ENCODE measurements around the gene AGRN. TPM values are rescaled to one million over a fixed set of nuclear protein-coding genes. Genes with fewer than 3 reads are reported as not detected.
"Not testable (repeated sequence)": the region's sequence is repeated elsewhere in the genome, so short reads cannot be mapped to it uniquely, and the experiment has no call there.

Gene AGRN
- total RNA-seq, 4 donors from 2014 or later: 50.6 to 84.8 (median 71.1) TPM

GRCh38 chr1:982765-983436, 37.0 kb upstream of the AGRN start:
- no peak for DNase-seq (ENCODE audit: low spot score in 2 of 2)
- no peak for TF ChIP-seq POLR2A (IDR thresholded peaks at IDR 0.05)
- TF ChIP-seq EP300 (IDR thresholded peaks at IDR 0.05): no peak
- TF ChIP-seq CTCF (IDR thresholded peaks at IDR 0.05): no peak
- no peak for TF ChIP-seq POLR2AphosphoS5 (IDR thresholded peaks at IDR 0.05)
- no peak overlapping the region for H3K4me3 ChIP-seq
- 70% methylated on average over 18 of the region's 43 CpGs for WGBS
- no peak overlapping the region for H3K27ac ChIP-seq
- peaks cover 72% of the 10 kb centered on the region for H3K27me3 ChIP-seq
- H3K36me3 ChIP-seq: no peaks in the 10 kb centered on the region
- H3K4me1 ChIP-seq: peaks cover 11% of the 10 kb centered on the region
- no peaks in the 10 kb centered on the region for H3K9me3 ChIP-seq

GRCh38 chr1:983798-984475, 36.0 kb upstream of the AGRN start:
- no peaks in the 10 kb centered on the region for H3K9me3 ChIP-seq
- peaks cover 11% of the 10 kb centered on the region for H3K4me1 ChIP-seq
- no peaks in the 10 kb centered on the region for H3K36me3 ChIP-seq
- H3K27me3 ChIP-seq: peaks cover 67% of the 10 kb centered on the region
- no peak overlapping the region for H3K27ac ChIP-seq
- H3K4me3 ChIP-seq: no peak overlapping the region
- no peak for DNase-seq (ENCODE audit: low spot score in 2 of 2)
- no peak for TF ChIP-seq POLR2AphosphoS5 (IDR thresholded peaks at IDR 0.05)
- TF ChIP-seq EP300 (IDR thresholded peaks at IDR 0.05): no peak
- TF ChIP-seq POLR2A (IDR thresholded peaks at IDR 0.05): no peak
- TF ChIP-seq CTCF (IDR thresholded peaks at IDR 0.05): peak; percentile 27 to 95
- WGBS: 29% methylated on average over 17 of the region's 29 CpGs

- no peak for DNase-seq (ENCODE audit: low spot score in 2 of 2)
- Histone ChIP-seq H3K36me3 (no peaks in the 10 kb centered on the region), H3K27me3 (peaks cover 62% of the 10 kb centered on the region), H3K4me1 (peaks cover 11% of the 10 kb centered on the region), H3K27ac (no peak overlapping the region), H3K4me3 (no peak overlapping the region), H3K9me3 (no peaks in the 10 kb centered on the region)
- 61% methylated on average over 12 of the region's 12 CpGs for WGBS
- no peak for TF ChIP-seq EP300 (IDR thresholded peaks at IDR 0.05)
These were observed 35.5 kb upstream of the AGRN start for GRCh38 chr1:984476-984814.

DNA sequence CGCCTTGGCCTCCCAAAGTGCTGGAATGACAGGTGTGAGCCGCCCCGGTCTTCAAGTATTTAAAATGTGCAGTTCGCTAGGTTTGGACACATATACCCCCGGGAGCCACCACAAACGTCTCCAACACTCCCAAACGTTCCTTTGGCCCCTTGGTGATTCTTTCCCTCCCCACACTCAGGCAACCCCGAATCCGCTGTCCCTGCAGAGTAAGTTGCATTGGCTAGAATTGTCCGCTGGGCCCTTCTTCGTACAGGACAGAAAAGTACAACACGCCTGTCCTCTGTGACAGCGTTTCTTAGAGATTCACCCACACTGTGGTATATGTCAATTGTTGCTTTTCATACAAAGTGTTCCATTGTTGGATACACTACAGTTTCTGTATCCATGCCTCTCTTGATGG, 34.8 kb upstream of the AGRN start:
- Histone ChIP-seq H3K27me3 (peaks cover 60% of the 10 kb centered on the region), H3K4me3 (no peak overlapping the region), H3K4me1 (peaks cover 7% of the 10 kb centered on the region), H3K27ac (no peak overlapping the region), H3K36me3 (no peaks in the 10 kb centered on the region), H3K9me3 (no peaks in the 10 kb centered on the region)
- DNase-seq (ENCODE audit: low spot score in 2 of 2): no peak
- WGBS: 81% methylated on average over 13 of the region's 13 CpGs
- TF ChIP-seq EP300 (IDR thresholded peaks at IDR 0.05) (no peak), POLR2A (IDR thresholded peaks at IDR 0.05) (no peak), POLR2AphosphoS5 (IDR thresholded peaks at IDR 0.05) (no peak)

DNA sequence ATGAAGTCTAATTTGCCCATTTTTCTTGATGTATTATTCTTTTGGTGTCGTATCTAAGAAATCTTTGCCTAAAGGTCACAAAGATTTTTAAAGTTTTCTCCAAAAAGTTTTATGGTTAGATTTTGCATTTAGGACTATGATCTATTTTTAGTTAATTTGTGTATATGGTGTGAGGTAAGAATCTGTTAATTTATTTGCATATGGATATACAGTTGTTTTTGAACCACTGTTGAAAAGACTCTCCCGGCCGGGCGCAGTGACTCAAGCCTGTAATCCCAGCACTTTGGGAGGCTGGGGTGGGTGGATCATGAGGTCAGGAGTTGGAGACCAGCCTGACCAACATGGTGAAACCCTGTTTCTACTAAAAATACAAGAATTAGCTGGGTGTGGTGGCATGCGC, 31.9 kb upstream of the AGRN start:
- H3K27me3 ChIP-seq: peaks cover 41% of the 10 kb centered on the region
- not testable (repeated sequence) for H3K4me1 ChIP-seq, H3K9me3 ChIP-seq

DNA sequence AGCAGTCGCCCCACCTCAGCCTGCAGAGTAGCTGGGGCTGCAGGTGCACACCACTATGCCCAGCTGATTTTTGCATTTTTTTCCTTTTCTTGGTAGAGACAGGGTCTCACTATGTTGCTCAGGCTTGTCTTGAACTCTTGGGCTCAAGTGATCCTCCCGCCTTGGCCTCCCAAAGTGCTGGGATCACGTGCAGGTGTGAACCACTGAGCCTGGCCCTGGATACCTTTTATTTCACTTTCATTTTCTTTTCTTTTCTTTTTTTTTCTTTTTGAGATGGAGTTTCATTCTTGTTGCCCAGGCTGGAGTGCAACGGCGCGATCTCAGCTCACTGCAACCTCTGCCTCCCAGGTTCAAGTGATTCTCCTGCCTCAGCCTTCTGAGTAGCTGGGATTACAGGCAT, 28.6 kb upstream of the AGRN start:
- H3K36me3 ChIP-seq; H3K27ac ChIP-seq; H3K9me3 ChIP-seq; H3K4me3 ChIP-seq; H3K4me1 ChIP-seq; DNase-seq (ENCODE audit: low spot score in 2 of 2): not testable (repeated sequence)
- 93% methylated on average over 6 of the region's 6 CpGs for WGBS
- peaks cover 18% of the 10 kb centered on the region for H3K27me3 ChIP-seq

More for the DNA sequence above, 31.9 kb upstream of the AGRN start:
- H3K27ac ChIP-seq; H3K36me3 ChIP-seq; H3K4me3 ChIP-seq; DNase-seq (ENCODE audit: low spot score in 2 of 2): not testable (repeated sequence)
- 81% methylated on average over 5 of the region's 5 CpGs for WGBS

- Histone ChIP-seq H3K27ac (no peak overlapping the region), H3K27me3 (peaks cover 25% of the 10 kb centered on the region), H3K9me3 (no peaks in the 10 kb centered on the region), H3K4me1 (no peaks in the 10 kb centered on the region), H3K36me3 (no peaks in the 10 kb centered on the region), H3K4me3 (no peak overlapping the region)
- TF ChIP-seq POLR2A (IDR thresholded peaks at IDR 0.05) (no peak), CTCF (IDR thresholded peaks at IDR 0.05) (no peak), EP300 (IDR thresholded peaks at IDR 0.05) (no peak), POLR2AphosphoS5 (IDR thresholded peaks at IDR 0.05) (no peak)
- no peak for DNase-seq (ENCODE audit: low spot score in 2 of 2)
- 98% methylated on average over 10 of the region's 10 CpGs for WGBS
These were observed 28.0 kb upstream of the AGRN start for GRCh38 chr1:991895-992294.

Data from suprapubic skin (tissue), 4 donors.